ENCODE data around the gene PSRC1.

Gene PSRC1

DNA sequence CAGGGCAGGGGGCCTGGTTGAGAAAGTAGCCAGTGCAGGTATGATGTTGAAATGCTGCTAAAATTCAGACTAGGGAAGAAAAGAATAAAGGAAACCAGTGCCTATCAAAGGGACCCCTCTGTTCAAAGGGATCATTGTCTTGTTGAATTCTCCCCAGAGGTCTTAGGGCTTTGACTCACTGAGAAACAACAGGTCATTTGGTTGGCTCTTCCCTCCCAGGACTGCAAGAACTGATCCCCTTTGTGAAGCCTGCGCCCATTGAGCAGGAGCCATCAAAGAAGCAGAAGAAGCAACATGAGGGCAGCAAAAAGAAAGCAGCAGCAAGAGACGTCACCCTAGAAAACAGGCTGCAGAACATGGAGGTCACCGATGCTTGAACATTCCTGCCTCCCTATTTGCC lies 45.4 kb downstream of the PSRC1 start:
- H4K20me1 ChIP-seq (ENCODE audit: low read depth, low read length): no peaks in the 10 kb centered on the region
- no peak overlapping the region for H3K9ac ChIP-seq (ENCODE audit: low read length)
- H3K27me3 ChIP-seq (ENCODE audit: low read length): no peaks in the 10 kb centered on the region
- H3K79me2 ChIP-seq (ENCODE audit: insufficient read depth, low read length): no peaks in the 10 kb centered on the region
- no peak overlapping the region for H2AFZ ChIP-seq (ENCODE audit: low read depth, low read length, severe bottlenecking)
- no peaks in the 10 kb centered on the region for H3K9me2 ChIP-seq (replicated peaks; ENCODE audit: insufficient read depth, low read length)
- no peaks in the 10 kb centered on the region; the same call in 1 of the 2 replicates for H3F3A ChIP-seq (ENCODE audit: insufficient read depth)
- peaks cover 11% of the 10 kb centered on the region; the same call in 1 of the 2 replicates for H3K36me3 ChIP-seq (ENCODE audit: low read length)
- TF ChIP-seq, protein P1, sequence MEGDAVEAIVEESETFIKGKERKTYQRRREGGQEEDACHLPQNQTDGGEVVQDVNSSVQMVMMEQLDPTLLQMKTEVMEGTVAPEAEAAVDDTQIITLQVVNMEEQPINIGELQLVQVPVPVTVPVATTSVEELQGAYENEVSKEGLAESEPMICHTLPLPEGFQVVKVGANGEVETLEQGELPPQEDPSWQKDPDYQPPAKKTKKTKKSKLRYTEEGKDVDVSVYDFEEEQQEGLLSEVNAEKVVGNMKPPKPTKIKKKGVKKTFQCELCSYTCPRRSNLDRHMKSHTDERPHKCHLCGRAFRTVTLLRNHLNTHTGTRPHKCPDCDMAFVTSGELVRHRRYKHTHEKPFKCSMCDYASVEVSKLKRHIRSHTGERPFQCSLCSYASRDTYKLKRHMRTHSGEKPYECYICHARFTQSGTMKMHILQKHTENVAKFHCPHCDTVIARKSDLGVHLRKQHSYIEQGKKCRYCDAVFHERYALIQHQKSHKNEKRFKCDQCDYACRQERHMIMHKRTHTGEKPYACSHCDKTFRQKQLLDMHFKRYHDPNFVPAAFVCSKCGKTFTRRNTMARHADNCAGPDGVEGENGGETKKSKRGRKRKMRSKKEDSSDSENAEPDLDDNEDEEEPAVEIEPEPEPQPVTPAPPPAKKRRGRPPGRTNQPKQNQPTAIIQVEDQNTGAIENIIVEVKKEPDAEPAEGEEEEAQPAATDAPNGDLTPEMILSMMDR (IDR thresholded peaks at IDR 0.05; ENCODE audit: insufficient read depth, low read length, poor library complexity, severe bottlenecking): no peak
- no peak for TF ChIP-seq EZH2phosphoT487 (conservative IDR thresholded peaks at IDR 0.05; ENCODE audit: low read length)
- no peak overlapping the region for H3K4me2 ChIP-seq (ENCODE audit: low read depth, low read length, poor library complexity, severe bottlenecking)
- no peak overlapping the region for H3K4me3 ChIP-seq (ENCODE audit: insufficient read depth, low read length, poor library complexity, severe bottlenecking)
- no peaks in the 10 kb centered on the region for H3K9me3 ChIP-seq (ENCODE audit: insufficient read depth, low read length)
- no peak overlapping the region for H3K27ac ChIP-seq (ENCODE audit: low read depth, low read length)

DNA sequence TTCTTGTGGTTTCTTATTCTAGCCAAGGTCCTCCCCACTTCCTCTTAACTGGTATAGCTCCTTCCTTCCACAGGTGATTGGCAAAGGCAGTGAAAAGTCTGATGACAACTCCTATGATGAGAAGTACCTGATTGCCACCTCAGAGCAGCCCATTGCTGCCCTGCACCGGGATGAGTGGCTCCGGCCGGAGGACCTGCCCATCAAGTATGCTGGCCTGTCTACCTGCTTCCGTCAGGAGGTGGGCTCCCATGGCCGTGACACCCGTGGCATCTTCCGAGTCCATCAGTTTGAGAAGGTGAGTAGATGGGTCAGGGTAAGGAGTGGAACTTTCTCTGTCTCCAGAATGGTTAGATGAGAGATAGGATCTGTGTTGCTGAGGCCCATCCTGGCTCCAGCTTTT lies 47.8 kb downstream of the PSRC1 start:
- Histone ChIP-seq H3K27me3 (ENCODE audit: low read length) (no peaks in the 10 kb centered on the region), H3K79me2 (ENCODE audit: insufficient read depth, low read length) (no peaks in the 10 kb centered on the region), H3K9ac (ENCODE audit: low read length) (no peak overlapping the region), H2AFZ (ENCODE audit: low read depth, low read length, severe bottlenecking) (no peak overlapping the region), H3K36me3 (ENCODE audit: low read length) (peaks cover 15% of the 10 kb centered on the region; the same call in 1 of the 2 replicates), H3K4me2 (ENCODE audit: low read depth, low read length, poor library complexity, severe bottlenecking) (no peak overlapping the region), H3K9me2 (replicated peaks; ENCODE audit: insufficient read depth, low read length) (no peaks in the 10 kb centered on the region), H4K20me1 (ENCODE audit: low read depth, low read length) (no peaks in the 10 kb centered on the region), H3K9me3 (ENCODE audit: insufficient read depth, low read length) (no peaks in the 10 kb centered on the region), H3K27ac (ENCODE audit: low read depth, low read length) (no peak overlapping the region), H3K4me3 (ENCODE audit: insufficient read depth, low read length, poor library complexity, severe bottlenecking) (no peak overlapping the region), H3F3A (ENCODE audit: insufficient read depth) (no peaks in the 10 kb centered on the region; the same call in 1 of the 2 replicates)
- no peak for TF ChIP-seq EZH2phosphoT487 (conservative IDR thresholded peaks at IDR 0.05; ENCODE audit: low read length)
- TF ChIP-seq, protein P1 (IDR thresholded peaks at IDR 0.05; ENCODE audit: insufficient read depth, low read length, poor library complexity, severe bottlenecking): no peak

DNA sequence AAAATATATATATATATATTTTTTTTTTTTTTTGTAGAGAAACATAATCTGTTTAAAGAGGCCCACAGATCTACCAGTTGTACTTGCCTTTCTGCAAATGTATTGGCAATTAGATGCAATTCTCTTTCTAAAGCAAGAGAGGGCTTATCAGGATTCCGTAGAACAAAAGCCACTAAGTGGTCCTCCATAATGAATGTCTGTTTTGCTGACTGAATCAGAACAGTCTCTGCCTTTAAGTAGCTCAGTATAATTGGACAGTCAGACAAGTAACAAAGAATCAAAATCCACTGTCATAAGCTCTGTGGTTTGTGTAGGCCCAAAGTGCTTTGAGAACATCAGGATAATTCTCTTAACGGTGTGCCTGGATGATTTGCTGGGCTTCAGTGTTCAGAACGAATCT lies 51.9 kb downstream of the PSRC1 start:
- peaks cover 5% of the 10 kb centered on the region; the same call in 1 of the 2 replicates for H4K20me1 ChIP-seq (ENCODE audit: low read depth, low read length)

More for the DNA sequence above, 51.9 kb downstream of the PSRC1 start:
- H3K79me2 ChIP-seq (ENCODE audit: insufficient read depth, low read length): peaks cover 6% of the 10 kb centered on the region
- H3K27ac ChIP-seq (ENCODE audit: low read depth, low read length): no peak overlapping the region
- no peak overlapping the region for H3K4me3 ChIP-seq (ENCODE audit: insufficient read depth, low read length, poor library complexity, severe bottlenecking)
- no peak for TF ChIP-seq EZH2phosphoT487 (conservative IDR thresholded peaks at IDR 0.05; ENCODE audit: low read length)
- TF ChIP-seq, protein P1 (IDR thresholded peaks at IDR 0.05; ENCODE audit: insufficient read depth, low read length, poor library complexity, severe bottlenecking): no peak
- H3K9me2 ChIP-seq (replicated peaks; ENCODE audit: insufficient read depth, low read length): no peaks in the 10 kb centered on the region
- H3K36me3 ChIP-seq (ENCODE audit: low read length): peaks cover 19% of the 10 kb centered on the region; the same call in 1 of the 2 replicates
- H3K9ac ChIP-seq (ENCODE audit: low read length): no peak overlapping the region
- no peaks in the 10 kb centered on the region for H3K9me3 ChIP-seq (ENCODE audit: insufficient read depth, low read length)
- no peak overlapping the region for H2AFZ ChIP-seq (ENCODE audit: low read depth, low read length, severe bottlenecking)
- no peak overlapping the region for H3K4me2 ChIP-seq (ENCODE audit: low read depth, low read length, poor library complexity, severe bottlenecking)
- H3F3A ChIP-seq (ENCODE audit: insufficient read depth): no peaks in the 10 kb centered on the region
- H3K27me3 ChIP-seq (ENCODE audit: low read length): no peaks in the 10 kb centered on the region
